Subcutaneous adipose tissue (tissue), 4 donors: ENCODE results near the gene OR4C11. TPM values are rescaled to one million over a fixed set of nuclear protein-coding genes. Genes with fewer than 3 reads are reported as not detected.

ENCODE experiments used
- total RNA-seq, 4 donors: library from RNA; depleted of rRNA; stranded (reverse); fragments of >200 nt; gene quantifications; one replicate each; pipeline ENCODE4 v1.1.0, GENCODE V29; 2016
- TF ChIP-seq, protein P1 (sequence below): fragments of 450-650 bp; IDR thresholded peaks from one replicate; pipeline ENCODE4 v1.5.1; 2016; ENCODE audit warnings: low read depth, mild to moderate bottlenecking, control low read depth, antibody characterized with exemption, moderate library complexity

OR4C11 gene
- total RNA-seq, 4 donors from 2014 or later, result not detected

- TF ChIP-seq, protein P1, sequence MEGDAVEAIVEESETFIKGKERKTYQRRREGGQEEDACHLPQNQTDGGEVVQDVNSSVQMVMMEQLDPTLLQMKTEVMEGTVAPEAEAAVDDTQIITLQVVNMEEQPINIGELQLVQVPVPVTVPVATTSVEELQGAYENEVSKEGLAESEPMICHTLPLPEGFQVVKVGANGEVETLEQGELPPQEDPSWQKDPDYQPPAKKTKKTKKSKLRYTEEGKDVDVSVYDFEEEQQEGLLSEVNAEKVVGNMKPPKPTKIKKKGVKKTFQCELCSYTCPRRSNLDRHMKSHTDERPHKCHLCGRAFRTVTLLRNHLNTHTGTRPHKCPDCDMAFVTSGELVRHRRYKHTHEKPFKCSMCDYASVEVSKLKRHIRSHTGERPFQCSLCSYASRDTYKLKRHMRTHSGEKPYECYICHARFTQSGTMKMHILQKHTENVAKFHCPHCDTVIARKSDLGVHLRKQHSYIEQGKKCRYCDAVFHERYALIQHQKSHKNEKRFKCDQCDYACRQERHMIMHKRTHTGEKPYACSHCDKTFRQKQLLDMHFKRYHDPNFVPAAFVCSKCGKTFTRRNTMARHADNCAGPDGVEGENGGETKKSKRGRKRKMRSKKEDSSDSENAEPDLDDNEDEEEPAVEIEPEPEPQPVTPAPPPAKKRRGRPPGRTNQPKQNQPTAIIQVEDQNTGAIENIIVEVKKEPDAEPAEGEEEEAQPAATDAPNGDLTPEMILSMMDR, result no peak
These were observed 35.6 kb downstream of the OR4C11 start, which contains the start of gene OR4C16 for GRCh38 chr11:55571828-55572227. OR4C16 (plus strand) TSS chr11:55572128; CDS start chr11:55572128, 0 bp downstream.

DNA sequence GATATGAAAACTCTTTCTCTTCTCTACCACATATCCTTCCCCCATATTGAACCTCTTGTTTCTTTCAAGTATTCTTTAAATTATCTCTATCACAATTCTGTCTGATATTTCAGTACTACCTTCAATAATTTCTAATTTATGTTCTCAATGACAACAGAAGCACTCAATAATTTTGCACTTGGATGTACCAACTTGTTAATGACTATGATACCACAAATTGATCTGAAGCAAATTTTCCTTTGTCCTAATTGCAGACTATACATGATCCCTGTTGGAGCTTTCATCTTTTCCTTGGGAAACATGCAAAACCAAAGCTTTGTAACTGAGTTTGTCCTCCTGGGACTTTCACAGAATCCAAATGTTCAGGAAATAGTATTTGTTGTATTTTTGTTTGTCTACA is 53.3 kb downstream of the OR4C11 start, which contains the start of gene OR4C15:
TSS of gene OR4C15 (plus strand) at position 301 of the 400 bp plus-strand sequence. CDS start at position 301, 0 bp downstream.
- TF ChIP-seq, protein P1, result no peak

Other genes starting within 250 kb of the OR4C11 start
- gene OR4A15, start 239.7 kb downstream of the OR4C11 start, total RNA-seq, result not detected
- gene OR4C15, start 53.2 kb downstream of the OR4C11 start, total RNA-seq, result not detected
- not detected for gene OR4C16, start 35.5 kb downstream of the OR4C11 start, total RNA-seq
- gene OR4P4, start 27.5 kb upstream of the OR4C11 start, total RNA-seq, result not detected
- gene OR4S2, start 40.7 kb upstream of the OR4C11 start, total RNA-seq, result not detected
- gene OR4C6, start 54.6 kb upstream of the OR4C11 start, total RNA-seq, result not detected
- not detected for gene OR5D13, start 165.8 kb upstream of the OR4C11 start, total RNA-seq
- gene OR5D14, start 187.9 kb upstream of the OR4C11 start, total RNA-seq, result not detected
- not detected for gene OR5L1, start 203.7 kb upstream of the OR4C11 start, total RNA-seq
- gene OR5D18, start 212.0 kb upstream of the OR4C11 start, total RNA-seq, result not detected
- not detected for gene OR5L2, start 219.6 kb upstream of the OR4C11 start, total RNA-seq
- not detected for gene OR5D16, start 231.1 kb upstream of the OR4C11 start, total RNA-seq